CD4-positive, alpha-beta T cell treated with Interleukin-15 for 1 hour (primary cell): Measurements from ENCODE around the gene RABL6.

Source experiments
- DNase-seq: peaks from one replicate; pipeline ENCODE4 v3.0.0-alpha.2; 2020

RABL6 gene

DNA sequence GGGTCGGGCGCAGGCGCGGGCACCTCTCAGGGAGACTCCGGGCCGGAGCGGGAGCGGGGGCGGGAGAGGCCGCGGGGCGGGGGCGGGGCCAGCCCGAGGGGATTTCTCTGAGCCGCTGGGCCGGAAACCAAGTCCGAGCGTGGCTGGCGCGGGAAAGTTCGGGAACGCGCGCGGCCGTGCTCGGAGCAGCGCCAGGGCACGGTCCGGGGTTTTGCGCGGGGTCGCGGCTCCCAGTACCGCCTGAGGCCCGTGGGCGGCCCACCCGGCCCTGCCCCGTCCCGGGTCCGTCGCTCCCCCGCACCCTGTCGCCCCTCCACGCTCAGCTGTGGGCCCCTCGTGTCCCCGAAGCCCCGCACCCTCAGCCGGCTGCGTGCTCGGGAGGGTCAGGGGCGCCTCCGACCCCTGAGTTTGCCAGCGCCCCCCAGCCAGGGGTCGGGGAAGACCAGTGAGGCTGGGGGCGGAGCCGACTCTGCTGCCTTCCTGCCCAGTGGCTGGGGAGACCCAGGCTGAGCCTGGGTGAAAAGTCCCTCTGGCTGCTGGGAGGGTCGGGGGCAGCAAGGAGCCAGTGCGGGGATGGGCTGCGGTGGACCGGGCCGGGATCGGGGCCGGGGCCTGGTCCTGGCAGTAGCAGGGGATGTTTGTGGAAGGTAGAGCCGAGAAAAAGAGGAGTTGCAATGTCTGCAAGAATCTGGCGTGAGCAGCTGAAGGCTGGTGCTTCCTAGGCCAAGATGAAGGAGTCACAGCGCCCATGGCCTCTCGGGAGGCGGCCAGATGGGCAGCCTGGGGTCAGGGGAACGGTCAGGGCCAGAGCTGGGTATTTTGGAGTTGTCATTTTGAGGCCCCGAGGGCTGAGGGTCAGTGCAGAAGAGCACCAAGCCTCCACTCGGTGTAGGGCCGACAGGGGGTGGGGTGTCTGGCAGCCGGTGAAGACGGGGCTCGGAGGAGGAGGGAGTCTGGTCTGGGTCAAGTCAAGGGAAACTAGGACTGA lies 79.2 kb downstream of the RABL6 start:
- no peak for DNase-seq

DNA sequence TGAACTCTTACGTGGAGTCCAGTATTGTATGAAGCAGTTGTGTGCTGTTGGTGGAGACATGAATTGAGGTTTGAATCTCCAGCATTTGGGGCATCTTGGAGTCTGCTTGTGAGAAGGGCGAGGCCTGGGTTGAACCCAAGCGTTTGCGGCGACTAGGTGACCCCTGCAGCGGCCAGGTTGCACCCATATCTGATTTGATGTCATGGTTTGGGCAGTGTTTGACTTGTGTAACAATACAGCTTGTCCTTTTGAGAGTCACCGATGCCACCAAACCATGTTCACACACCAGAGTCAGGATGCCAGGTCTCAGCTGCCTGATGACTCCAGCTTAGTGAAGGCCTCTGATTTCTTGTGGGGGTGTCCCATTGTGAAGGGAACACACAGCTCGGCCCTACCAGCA lies 80.7 kb downstream of the RABL6 start:
- DNase-seq: no peak

DNA sequence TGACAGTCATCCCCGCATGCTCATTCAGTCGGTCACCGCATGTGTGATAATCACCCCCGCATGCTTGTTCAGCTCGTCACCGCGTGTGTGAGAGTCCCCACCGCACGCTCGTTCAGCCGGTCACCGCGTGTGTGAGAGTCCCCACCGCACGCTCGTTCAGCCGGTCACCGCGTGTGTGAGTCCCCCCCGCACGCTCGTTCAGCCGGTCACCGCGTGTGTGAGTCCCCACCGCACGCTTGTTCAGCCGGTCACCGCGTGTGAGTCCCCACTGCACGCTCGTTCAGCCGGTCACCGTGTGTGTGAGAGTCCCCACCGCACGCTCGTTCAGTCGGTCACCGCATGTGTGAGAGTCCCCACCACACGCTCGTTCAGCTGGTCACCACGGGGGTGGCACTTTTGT lies 82.1 kb downstream of the RABL6 start:
- no peak for DNase-seq

DNA sequence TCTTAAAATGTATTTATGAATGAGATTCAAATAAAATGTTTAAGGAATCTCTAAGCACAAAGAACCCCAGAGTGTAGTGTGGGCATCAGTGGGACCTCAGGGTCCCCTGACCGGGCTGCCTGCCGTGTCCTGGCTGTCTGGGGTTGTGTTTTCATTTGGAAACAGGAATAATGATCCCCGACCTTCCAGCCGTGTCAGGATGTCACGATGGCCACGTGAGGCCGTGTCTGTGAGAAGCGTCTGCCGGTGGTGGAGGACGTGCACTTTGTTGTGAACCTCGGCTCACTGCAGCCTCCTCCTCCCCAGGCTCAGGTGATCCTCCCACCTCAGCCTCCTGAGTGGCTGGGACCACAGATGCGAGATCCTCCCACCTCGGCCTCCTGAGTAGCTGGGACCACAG lies 82.9 kb downstream of the RABL6 start:
- no peak for DNase-seq
